HEK293 (cell line): ENCODE data around the gene NANOS2.

Source experiments
- YY1 ChIP-seq: fragments of 450-650 bp; formaldehyde crosslinking; IDR thresholded peaks from 2 replicates; pipeline ENCODE4 v1.5.1; 2018; ENCODE audit warnings: missing biosample characterization, missing genetic modification characterization
- ZNF114 ChIP-seq: fragments of 450-650 bp; formaldehyde crosslinking; IDR thresholded peaks from 2 replicates; pipeline ENCODE4 v1.5.0; 2017; ENCODE audit warnings: missing biosample characterization, missing genetic modification characterization
- ZNF211 ChIP-seq: fragments of 450-650 bp; formaldehyde crosslinking; IDR thresholded peaks from 2 replicates; pipeline ENCODE4 v1.5.1; 2016; ENCODE audit warnings: low read depth, missing biosample characterization, missing genetic modification characterization
- ZNF366 ChIP-seq: fragments of 450-650 bp; formaldehyde crosslinking; conservative IDR thresholded peaks from 2 replicates; pipeline ENCODE4 v1.5.1; 2016; ENCODE audit warnings: missing biosample characterization, missing genetic modification characterization
- ZNF449 ChIP-seq: fragments of 450-650 bp; formaldehyde crosslinking; IDR thresholded peaks from 2 replicates; pipeline ENCODE4 v1.5.1; 2017; ENCODE audit warnings: missing biosample characterization, mild to moderate bottlenecking, missing genetic modification characterization, moderate library complexity
- ZNF518A ChIP-seq: fragments of 450-650 bp; formaldehyde crosslinking; conservative IDR thresholded peaks from 2 replicates; pipeline ENCODE4 v1.5.1; 2016; ENCODE audit warnings: low read depth, missing biosample characterization, missing genetic modification characterization
- ZNF549 ChIP-seq: fragments of 450-650 bp; IDR thresholded peaks from 2 replicates; pipeline ENCODE4 v1.5.1; 2018; ENCODE audit warnings: missing biosample characterization, missing genetic modification characterization, mild to moderate bottlenecking, inconsistent platforms, moderate library complexity
- ZSCAN5A ChIP-seq: fragments of 450-650 bp; formaldehyde crosslinking; IDR thresholded peaks from 2 replicates; pipeline ENCODE4 v1.5.1; 2016; ENCODE audit warnings: missing biosample characterization, missing genetic modification characterization
- TF ChIP-seq, protein P1 (sequence below): fragments of 450-650 bp; formaldehyde crosslinking; IDR thresholded peaks from 2 replicates; pipeline ENCODE4 v1.5.1; 2016; ENCODE audit warnings: missing biosample characterization, missing genetic modification characterization

GRCh38 chr19:45906221-45906620, 8.4 kb downstream of the NANOS2 start:
- TF ChIP-seq ZNF449 (no peak), ZNF211 (tag by site-specific recombination) (no peak), ZNF114 (tag by site-specific recombination) (no peak), ZNF366 (no peak), YY1 (tag by site-specific recombination) (no peak), ZNF518A (no peak), ZNF549 (no peak), ZSCAN5A (no peak)
- TF ChIP-seq, protein P1, sequence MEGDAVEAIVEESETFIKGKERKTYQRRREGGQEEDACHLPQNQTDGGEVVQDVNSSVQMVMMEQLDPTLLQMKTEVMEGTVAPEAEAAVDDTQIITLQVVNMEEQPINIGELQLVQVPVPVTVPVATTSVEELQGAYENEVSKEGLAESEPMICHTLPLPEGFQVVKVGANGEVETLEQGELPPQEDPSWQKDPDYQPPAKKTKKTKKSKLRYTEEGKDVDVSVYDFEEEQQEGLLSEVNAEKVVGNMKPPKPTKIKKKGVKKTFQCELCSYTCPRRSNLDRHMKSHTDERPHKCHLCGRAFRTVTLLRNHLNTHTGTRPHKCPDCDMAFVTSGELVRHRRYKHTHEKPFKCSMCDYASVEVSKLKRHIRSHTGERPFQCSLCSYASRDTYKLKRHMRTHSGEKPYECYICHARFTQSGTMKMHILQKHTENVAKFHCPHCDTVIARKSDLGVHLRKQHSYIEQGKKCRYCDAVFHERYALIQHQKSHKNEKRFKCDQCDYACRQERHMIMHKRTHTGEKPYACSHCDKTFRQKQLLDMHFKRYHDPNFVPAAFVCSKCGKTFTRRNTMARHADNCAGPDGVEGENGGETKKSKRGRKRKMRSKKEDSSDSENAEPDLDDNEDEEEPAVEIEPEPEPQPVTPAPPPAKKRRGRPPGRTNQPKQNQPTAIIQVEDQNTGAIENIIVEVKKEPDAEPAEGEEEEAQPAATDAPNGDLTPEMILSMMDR (tag by site-specific recombination), result no peak
